Eye (tissue), 1 donor: ENCODE measurements around the gene VSTM2L.

Experiments
- DNase-seq: peaks from one replicate; pipeline ENCODE4 v3.0.0-alpha.2; 2015

VSTM2L gene

GRCh38 chr20:37879843-37880242 lies 23.1 kb upstream of the VSTM2L start:
- no peak for DNase-seq

- DNase-seq = peak; percentile 93
Observed at GRCh38 chr20:37880726-37881591, 22.0 kb upstream of the VSTM2L start.

GRCh38 chr20:37881601-37882343 lies 21.2 kb upstream of the VSTM2L start:
- peak; percentile 41 for DNase-seq

GRCh38 chr20:37882961-37883712 lies 19.8 kb upstream of the VSTM2L start:
- DNase-seq = no peak

- DNase-seq = no peak
Observed at GRCh38 chr20:37885042-37885441, 17.9 kb upstream of the VSTM2L start.

GRCh38 chr20:37885593-37886503 lies 17.1 kb upstream of the VSTM2L start:
- DNase-seq = peak; percentile 40

- DNase-seq = no peak
Observed at GRCh38 chr20:37886851-37887297, 16.1 kb upstream of the VSTM2L start.

GRCh38 chr20:37888641-37889040 lies 14.3 kb upstream of the VSTM2L start:
- DNase-seq = no peak

- no peak for DNase-seq
Observed at GRCh38 chr20:37890108-37890507, 12.8 kb upstream of the VSTM2L start.

GRCh38 chr20:37890643-37891042 lies 12.3 kb upstream of the VSTM2L start:
- no peak for DNase-seq

- no peak for DNase-seq
Observed at GRCh38 chr20:37892001-37892400, 10.9 kb upstream of the VSTM2L start.

GRCh38 chr20:37893566-37894241 lies 9.2 kb upstream of the VSTM2L start:
- no peak for DNase-seq

- no peak for DNase-seq
Observed at GRCh38 chr20:37894454-37894853, 8.5 kb upstream of the VSTM2L start.

- DNase-seq = peak; percentile 43
Observed at GRCh38 chr20:37895166-37895565, 7.8 kb upstream of the VSTM2L start.

GRCh38 chr20:37896932-37897548 lies 5.9 kb upstream of the VSTM2L start:
- DNase-seq = peak; percentile 64

- no peak for DNase-seq
Observed at GRCh38 chr20:37898233-37899104, 4.5 kb upstream of the VSTM2L start.

GRCh38 chr20:37899105-37900045 lies 3.6 kb upstream of the VSTM2L start:
- DNase-seq = no peak

- peak; percentile 55 for DNase-seq
Observed at GRCh38 chr20:37901240-37901639, 1.7 kb upstream of the VSTM2L start.
